ENCODE data around the gene EIF5A. TPM values are rescaled to one million over a fixed set of nuclear protein-coding genes. Genes with fewer than 3 reads are reported as not detected.

The EIF5A gene
- total and polyA plus RNA-seq, 4 donors, result 179 to 506 (median 302) TPM

- H3K36me3 ChIP-seq (ENCODE audit: control insufficient read depth in 4 of 4, insufficient read depth in 3 of 4, low read depth in 1 of 4, low read length in 3 of 4), result no peaks in the 10 kb centered on the region
- H3K27ac ChIP-seq (ENCODE audit: low read depth in 1 of 2, low read length in 2 of 2), result no peak overlapping the region
- DNase-seq (ENCODE audit: low spot score), result no peak
- no peaks in the 10 kb centered on the region for H3K9me3 ChIP-seq (ENCODE audit: control insufficient read depth in 4 of 4, low read length in 3 of 4)
- peaks cover 8 to 17% (median 12%) of the 10 kb centered on the region in 4 donors for H3K4me1 ChIP-seq (ENCODE audit: control insufficient read depth in 4 of 4, insufficient read depth in 4 of 4, low read length in 3 of 4)
- H3K9ac ChIP-seq (ENCODE audit: low read depth in 1 of 2, low read length in 2 of 2), result no peak overlapping the region
- no peaks in the 10 kb centered on the region for H3K27me3 ChIP-seq (ENCODE audit: control insufficient read depth in 4 of 4, insufficient read depth in 4 of 4, low read length in 3 of 4)
- H3K4me3 ChIP-seq (ENCODE audit: low read depth in 1 of 3, low read length in 3 of 3), result no peak overlapping the region
- TF ChIP-seq HNF4A (conservative IDR thresholded peaks at IDR 0.05) (no peak), EGR1 (IDR thresholded peaks at IDR 0.05; ENCODE audit: low read depth in 2 of 2) (no peak), REST (IDR thresholded peaks at IDR 0.05) (no peak), FOXA1 (IDR thresholded peaks at IDR 0.05) (no peak), JUND (IDR thresholded peaks at IDR 0.05) (no peak), MAX (IDR thresholded peaks at IDR 0.05) (no peak), NR2F2 (IDR thresholded peaks at IDR 0.05) (no peak), GABPA (IDR thresholded peaks at IDR 0.05 in 1 of 2, conservative IDR thresholded peaks at IDR 0.05 in 1 of 2) (no peak), HNF4G (IDR thresholded peaks at IDR 0.05) (no peak), SP1 (IDR thresholded peaks at IDR 0.05) (no peak), FOXA2 (IDR thresholded peaks at IDR 0.05) (no peak)
- TF ChIP-seq, protein P1, sequence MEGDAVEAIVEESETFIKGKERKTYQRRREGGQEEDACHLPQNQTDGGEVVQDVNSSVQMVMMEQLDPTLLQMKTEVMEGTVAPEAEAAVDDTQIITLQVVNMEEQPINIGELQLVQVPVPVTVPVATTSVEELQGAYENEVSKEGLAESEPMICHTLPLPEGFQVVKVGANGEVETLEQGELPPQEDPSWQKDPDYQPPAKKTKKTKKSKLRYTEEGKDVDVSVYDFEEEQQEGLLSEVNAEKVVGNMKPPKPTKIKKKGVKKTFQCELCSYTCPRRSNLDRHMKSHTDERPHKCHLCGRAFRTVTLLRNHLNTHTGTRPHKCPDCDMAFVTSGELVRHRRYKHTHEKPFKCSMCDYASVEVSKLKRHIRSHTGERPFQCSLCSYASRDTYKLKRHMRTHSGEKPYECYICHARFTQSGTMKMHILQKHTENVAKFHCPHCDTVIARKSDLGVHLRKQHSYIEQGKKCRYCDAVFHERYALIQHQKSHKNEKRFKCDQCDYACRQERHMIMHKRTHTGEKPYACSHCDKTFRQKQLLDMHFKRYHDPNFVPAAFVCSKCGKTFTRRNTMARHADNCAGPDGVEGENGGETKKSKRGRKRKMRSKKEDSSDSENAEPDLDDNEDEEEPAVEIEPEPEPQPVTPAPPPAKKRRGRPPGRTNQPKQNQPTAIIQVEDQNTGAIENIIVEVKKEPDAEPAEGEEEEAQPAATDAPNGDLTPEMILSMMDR (IDR thresholded peaks at IDR 0.05; ENCODE audit: low read depth, low read length, missing input control), result no peak
- TF ChIP-seq, protein P2, sequence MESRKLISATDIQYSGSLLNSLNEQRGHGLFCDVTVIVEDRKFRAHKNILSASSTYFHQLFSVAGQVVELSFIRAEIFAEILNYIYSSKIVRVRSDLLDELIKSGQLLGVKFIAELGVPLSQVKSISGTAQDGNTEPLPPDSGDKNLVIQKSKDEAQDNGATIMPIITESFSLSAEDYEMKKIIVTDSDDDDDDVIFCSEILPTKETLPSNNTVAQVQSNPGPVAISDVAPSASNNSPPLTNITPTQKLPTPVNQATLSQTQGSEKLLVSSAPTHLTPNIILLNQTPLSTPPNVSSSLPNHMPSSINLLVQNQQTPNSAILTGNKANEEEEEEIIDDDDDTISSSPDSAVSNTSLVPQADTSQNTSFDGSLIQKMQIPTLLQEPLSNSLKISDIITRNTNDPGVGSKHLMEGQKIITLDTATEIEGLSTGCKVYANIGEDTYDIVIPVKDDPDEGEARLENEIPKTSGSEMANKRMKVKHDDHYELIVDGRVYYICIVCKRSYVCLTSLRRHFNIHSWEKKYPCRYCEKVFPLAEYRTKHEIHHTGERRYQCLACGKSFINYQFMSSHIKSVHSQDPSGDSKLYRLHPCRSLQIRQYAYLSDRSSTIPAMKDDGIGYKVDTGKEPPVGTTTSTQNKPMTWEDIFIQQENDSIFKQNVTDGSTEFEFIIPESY (IDR thresholded peaks at IDR 0.05), result no peak
- WGBS, result 81% methylated on average over 11 of the region's 11 CpGs
These were observed 16.7 kb upstream of the EIF5A start for GRCh38 chr17:7290685-7291084.

DNA sequence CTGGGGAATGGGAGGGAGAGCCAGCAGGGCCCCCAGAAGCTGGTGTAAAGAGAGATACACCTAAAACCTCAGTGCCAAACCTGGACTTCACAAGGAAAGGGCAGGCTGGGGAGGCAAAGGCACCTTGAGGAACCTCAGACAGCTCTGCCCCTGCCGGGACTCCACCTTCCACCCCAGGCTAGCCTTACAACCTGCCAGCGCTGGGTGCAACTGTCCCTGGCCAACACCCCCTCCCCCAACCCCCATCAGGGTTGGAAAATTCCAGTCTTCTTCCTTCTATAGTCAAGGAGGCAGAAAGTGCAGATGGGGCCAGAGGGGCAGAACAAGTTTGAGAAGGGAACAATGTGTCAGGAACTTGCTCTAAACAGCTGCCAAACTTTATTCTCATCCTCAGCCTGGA lies 15.2 kb upstream of the EIF5A start:
- peaks cover 11 to 28% (median 17%) of the 10 kb centered on the region in 4 donors for H3K4me1 ChIP-seq (ENCODE audit: control insufficient read depth in 4 of 4, insufficient read depth in 4 of 4, low read length in 3 of 4)
- H3K27ac ChIP-seq (ENCODE audit: low read depth in 1 of 2, low read length in 2 of 2), result no peak overlapping the region
- no peaks in the 10 kb centered on the region for H3K36me3 ChIP-seq (ENCODE audit: control insufficient read depth in 4 of 4, insufficient read depth in 3 of 4, low read depth in 1 of 4, low read length in 3 of 4)
- no peak overlapping the region for H3K4me3 ChIP-seq (ENCODE audit: low read depth in 1 of 3, low read length in 3 of 3)
- TF ChIP-seq FOXA2 (IDR thresholded peaks at IDR 0.05) (no peak), NR2F2 (IDR thresholded peaks at IDR 0.05) (no peak), GABPA (IDR thresholded peaks at IDR 0.05 in 1 of 2, conservative IDR thresholded peaks at IDR 0.05 in 1 of 2) (no peak), SP1 (IDR thresholded peaks at IDR 0.05) (no peak), EGR1 (IDR thresholded peaks at IDR 0.05; ENCODE audit: low read depth in 2 of 2) (no peak), HNF4A (conservative IDR thresholded peaks at IDR 0.05) (no peak), YY1 (IDR thresholded peaks at IDR 0.05) (no peak), RXRA (IDR thresholded peaks at IDR 0.05) (no peak), RAD21 (IDR thresholded peaks at IDR 0.05) (no peak), JUND (IDR thresholded peaks at IDR 0.05) (no peak), TAF1 (conservative IDR thresholded peaks at IDR 0.05) (no peak), ATF3 (IDR thresholded peaks at IDR 0.05) (no peak), MAX (IDR thresholded peaks at IDR 0.05) (no peak), HNF4G (IDR thresholded peaks at IDR 0.05) (no peak)
- TF ChIP-seq, protein P2 (IDR thresholded peaks at IDR 0.05), result no peak
- TF ChIP-seq, protein P1 (IDR thresholded peaks at IDR 0.05; ENCODE audit: low read depth, low read length, missing input control), result no peak
- no peak overlapping the region for H3K9ac ChIP-seq (ENCODE audit: low read depth in 1 of 2, low read length in 2 of 2)
- H3K27me3 ChIP-seq (ENCODE audit: control insufficient read depth in 4 of 4, insufficient read depth in 4 of 4, low read length in 3 of 4), result no peaks in the 10 kb centered on the region
- no peak for DNase-seq (ENCODE audit: low spot score)
- no peaks in the 10 kb centered on the region for H3K9me3 ChIP-seq (ENCODE audit: control insufficient read depth in 4 of 4, low read length in 3 of 4)
- 88% methylated on average over 2 of the region's 2 CpGs for WGBS
